T-helper 1 cell treated with Interleukin-12 subunit alpha and Interleukin-12 subunit beta and Interleukin-4 antibody, amounts not matched to agents 30 μg/mL and 1 μg/mL, for 36 hours (primary cell): Measurements from ENCODE around the gene S100PBP.
A peak's percentile ranks its signal among the peaks of the same experiment; 100 is the strongest.
"Not testable (repeated sequence)": the region's sequence is repeated elsewhere in the genome, so short reads cannot be mapped to it uniquely, and the experiment has no call there.

Experiments
- H3K27ac Mint-ChIP-seq: one replicate; pipeline ENCODE4 v1.8.0; 2021; ENCODE audit warnings: mild to moderate bottlenecking, mixed read lengths
- H3K27me3 Mint-ChIP-seq: one replicate; pipeline ENCODE4 v1.8.0; 2021; ENCODE audit warnings: low read depth, mixed read lengths
- H3K36me3 Mint-ChIP-seq: one replicate; pipeline ENCODE4 v1.8.0; 2021; ENCODE audit warnings: low read depth, mixed read lengths
- H3K4me1 Mint-ChIP-seq: one replicate; pipeline ENCODE4 v1.8.0; 2021; ENCODE audit warnings: low read depth, mixed read lengths
- H3K4me3 Mint-ChIP-seq: one replicate; pipeline ENCODE4 v1.8.0; 2021; ENCODE audit warnings: mild to moderate bottlenecking, moderate library complexity, mixed read lengths
- H3K9me3 Mint-ChIP-seq: one replicate; pipeline ENCODE4 v1.8.0; 2021; ENCODE audit warnings: mixed read lengths

The S100PBP gene

GRCh38 chr1:32775640-32776337, 41.7 kb upstream of the S100PBP start:
- Mint-ChIP-seq H3K27ac (no peak overlapping the region), H3K27me3 (no peaks in the 10 kb centered on the region), H3K4me1 (peaks cover 17% of the 10 kb centered on the region), H3K4me3 (no peak overlapping the region), H3K36me3 (peaks cover 51% of the 10 kb centered on the region), H3K9me3 (no peaks in the 10 kb centered on the region)

DNA sequence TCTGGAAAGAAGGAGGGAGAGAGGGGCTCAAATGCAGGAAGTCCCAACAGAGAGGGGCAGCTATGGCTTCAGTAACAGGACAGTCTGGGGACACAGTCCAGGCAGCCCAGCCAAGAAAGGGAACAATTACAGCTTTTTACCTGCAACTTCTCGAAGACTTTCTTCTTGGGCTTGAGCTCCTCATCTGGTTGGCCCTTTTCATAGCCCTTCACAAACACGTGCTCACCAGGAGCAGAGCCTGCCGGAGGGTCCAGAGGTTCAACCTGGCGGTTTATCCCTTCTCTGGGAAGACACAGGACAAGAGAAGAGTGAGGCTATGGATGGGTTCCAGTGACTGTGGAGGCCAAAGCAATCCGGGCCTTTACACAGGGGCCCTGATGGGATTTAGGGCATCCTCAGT, 38.2 kb upstream of the S100PBP start:
- Mint-ChIP-seq H3K4me3 (no peak overlapping the region), H3K27ac (no peak overlapping the region), H3K9me3 (no peaks in the 10 kb centered on the region), H3K27me3 (no peaks in the 10 kb centered on the region), H3K4me1 (peaks cover 10% of the 10 kb centered on the region), H3K36me3 (peaks cover 60% of the 10 kb centered on the region)

DNA sequence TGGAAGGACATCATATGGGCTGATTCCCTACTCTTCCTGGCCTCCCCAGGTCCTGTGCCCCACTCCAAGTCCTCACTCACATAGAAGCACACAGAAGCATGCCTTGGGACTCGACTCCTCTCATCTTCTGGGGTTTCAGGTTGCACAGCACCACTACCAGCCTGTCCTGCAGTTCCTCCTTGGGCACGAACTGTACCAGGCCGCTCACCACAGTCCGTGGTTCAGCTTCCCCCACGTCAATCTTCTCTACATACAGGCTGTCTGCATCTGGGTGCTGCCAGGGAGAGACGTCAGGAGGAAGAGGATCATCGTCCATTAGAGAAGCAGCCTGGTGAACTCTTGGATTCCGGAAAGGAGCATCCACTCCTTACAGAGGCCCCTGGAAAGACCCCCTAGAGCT, 37.4 kb upstream of the S100PBP start:
- H3K9me3 Mint-ChIP-seq: no peaks in the 10 kb centered on the region
- H3K36me3 Mint-ChIP-seq: peaks cover 59% of the 10 kb centered on the region
- no peak overlapping the region for H3K27ac Mint-ChIP-seq
- peaks cover 8% of the 10 kb centered on the region for H3K4me1 Mint-ChIP-seq
- H3K27me3 Mint-ChIP-seq: no peaks in the 10 kb centered on the region
- no peak overlapping the region for H3K4me3 Mint-ChIP-seq

DNA sequence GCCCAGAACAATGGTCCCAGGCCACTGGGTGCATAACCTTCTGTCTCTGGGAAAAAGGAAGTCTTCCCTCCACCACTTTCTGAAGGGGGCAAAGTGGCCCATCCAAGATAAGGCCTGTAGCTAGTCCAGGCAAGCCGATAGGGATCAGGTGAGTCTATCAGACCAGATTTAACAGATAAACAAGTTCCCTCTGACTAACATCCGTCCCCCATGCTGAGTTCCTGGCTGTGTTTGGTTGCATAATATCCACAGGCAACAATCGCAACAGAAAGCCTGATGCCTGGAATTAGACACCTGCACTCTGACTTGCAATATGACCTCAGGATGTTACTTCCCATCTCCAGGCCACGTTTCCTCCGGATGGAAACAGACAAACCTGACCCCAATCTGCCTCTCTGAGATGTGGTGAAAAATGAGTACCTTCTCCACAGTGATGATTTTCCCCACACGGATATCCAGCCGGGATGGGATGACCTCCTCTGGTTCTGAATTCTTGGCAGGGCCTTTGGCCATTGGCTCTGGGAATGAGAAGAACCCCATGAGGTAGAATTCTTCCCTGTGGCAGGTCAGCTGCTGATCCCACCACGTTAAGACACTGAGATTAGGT, 36.7 kb upstream of the S100PBP start:
- Mint-ChIP-seq H3K4me3 (no peak overlapping the region), H3K4me1 (peaks cover 7% of the 10 kb centered on the region), H3K9me3 (no peaks in the 10 kb centered on the region), H3K27me3 (no peaks in the 10 kb centered on the region), H3K27ac (no peak overlapping the region), H3K36me3 (peaks cover 57% of the 10 kb centered on the region)

DNA sequence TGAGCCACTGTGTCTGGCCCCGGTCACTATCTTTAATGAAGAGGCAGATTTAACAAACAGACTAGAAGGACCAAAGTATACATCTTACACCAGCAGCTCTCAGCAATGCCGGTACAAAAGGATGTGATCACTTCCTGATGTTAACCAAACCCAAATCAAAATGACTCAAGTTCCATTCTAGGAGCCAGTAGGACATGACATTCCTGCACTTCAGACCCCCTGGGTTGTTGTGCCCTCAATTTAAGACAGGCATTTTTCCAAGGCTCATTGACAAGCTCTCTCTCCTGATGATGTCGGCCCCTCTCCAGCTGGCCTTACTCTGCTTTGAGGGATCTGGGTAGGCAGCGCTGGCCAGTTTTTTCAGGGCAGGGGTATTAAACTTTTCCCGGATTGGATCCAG, 35.4 kb upstream of the S100PBP start:
- peaks cover 58% of the 10 kb centered on the region for H3K36me3 Mint-ChIP-seq
- H3K27ac Mint-ChIP-seq: no peak overlapping the region
- H3K4me3 Mint-ChIP-seq: no peak overlapping the region
- no peaks in the 10 kb centered on the region for H3K9me3 Mint-ChIP-seq
- H3K4me1 Mint-ChIP-seq: peaks cover 7% of the 10 kb centered on the region
- no peaks in the 10 kb centered on the region for H3K27me3 Mint-ChIP-seq

- Mint-ChIP-seq H3K9me3 (no peaks in the 10 kb centered on the region), H3K4me3 (no peak overlapping the region), H3K27ac (no peak overlapping the region)
Measured at GRCh38 chr1:32783851-32784250, 33.6 kb upstream of the S100PBP start.

GRCh38 chr1:32784817-32785216, 32.6 kb upstream of the S100PBP start:
- H3K27me3 Mint-ChIP-seq: no peaks in the 10 kb centered on the region

More at GRCh38 chr1:32783851-32784250, 33.6 kb upstream of the S100PBP start:
- Mint-ChIP-seq H3K27me3 (no peaks in the 10 kb centered on the region), H3K36me3 (peaks cover 54% of the 10 kb centered on the region), H3K4me1 (peaks cover 7% of the 10 kb centered on the region)

DNA sequence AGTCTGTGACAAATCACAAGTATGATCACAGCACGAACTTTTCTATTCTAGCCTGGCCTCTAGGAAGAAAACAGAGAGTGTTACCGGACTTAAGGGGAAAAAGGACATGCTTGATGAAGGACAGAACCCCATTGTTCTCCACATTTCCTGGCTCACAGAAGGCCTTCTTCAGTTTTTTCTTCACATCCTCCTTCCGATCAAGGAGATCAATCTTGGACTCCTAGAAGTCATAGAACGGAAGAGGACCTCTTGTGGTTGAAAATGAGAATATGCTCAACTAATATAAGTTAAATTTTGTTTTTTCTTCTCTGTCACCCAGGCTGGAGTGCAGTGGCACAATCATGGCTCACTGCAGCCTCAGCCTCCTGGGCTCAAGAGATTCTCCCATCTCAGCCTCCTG, 30.6 kb upstream of the S100PBP start:
- H3K27me3 Mint-ChIP-seq: no peaks in the 10 kb centered on the region
- peaks cover 41% of the 10 kb centered on the region for H3K36me3 Mint-ChIP-seq
- no peaks in the 10 kb centered on the region for H3K9me3 Mint-ChIP-seq
- H3K4me3 Mint-ChIP-seq: no peak overlapping the region
- peaks cover 8% of the 10 kb centered on the region for H3K4me1 Mint-ChIP-seq
- peak overlapping the region; percentile 26 for H3K27ac Mint-ChIP-seq

More at GRCh38 chr1:32784817-32785216, 32.6 kb upstream of the S100PBP start:
- H3K4me3 Mint-ChIP-seq: no peak overlapping the region
- peaks cover 48% of the 10 kb centered on the region for H3K36me3 Mint-ChIP-seq
- H3K4me1 Mint-ChIP-seq: peaks cover 7% of the 10 kb centered on the region
- H3K9me3 Mint-ChIP-seq: no peaks in the 10 kb centered on the region
- H3K27ac Mint-ChIP-seq: no peak overlapping the region

DNA sequence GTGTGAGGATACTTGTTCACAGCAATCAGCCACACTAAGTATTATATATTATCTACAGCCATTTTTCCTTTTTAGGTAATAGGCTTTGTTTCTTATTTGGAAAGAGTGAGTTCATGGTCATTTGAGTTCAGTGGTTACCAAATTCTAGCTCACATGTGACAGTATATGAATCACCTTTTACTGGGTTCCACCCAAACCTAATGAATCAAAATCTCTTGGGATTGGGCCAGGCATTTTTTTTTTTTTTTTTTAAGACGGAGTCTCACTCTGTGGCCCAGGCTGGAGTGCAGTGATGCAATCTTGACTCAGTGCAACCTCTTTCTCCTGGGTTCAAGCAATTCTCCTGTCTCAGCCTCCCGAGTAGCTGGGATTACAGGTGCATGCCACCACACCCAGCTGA, 28.1 kb upstream of the S100PBP start:
- not testable (repeated sequence) for H3K4me3 Mint-ChIP-seq

DNA sequence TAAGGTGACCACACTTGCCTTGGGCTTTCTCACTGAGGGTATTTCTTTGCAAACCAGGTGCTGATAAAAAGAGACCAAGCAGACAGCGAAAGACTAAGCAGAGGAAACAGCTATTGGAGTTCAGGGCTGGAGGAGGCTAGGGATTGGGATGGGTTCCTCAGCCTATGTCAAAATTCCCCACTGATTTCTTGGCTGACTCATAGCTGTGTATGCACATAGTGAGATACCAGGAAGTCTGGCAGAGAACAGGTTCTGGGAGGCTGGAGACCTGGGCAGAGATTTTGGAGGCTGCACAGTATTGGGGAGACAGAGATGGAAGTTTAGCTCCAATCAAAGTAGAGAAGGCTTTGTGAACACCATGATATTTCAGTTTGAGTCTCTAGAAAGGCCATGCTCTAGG, 25.6 kb upstream of the S100PBP start:
- Mint-ChIP-seq H3K27ac (peak overlapping the region; percentile 16), H3K27me3 (no peaks in the 10 kb centered on the region), H3K36me3 (peaks cover 30% of the 10 kb centered on the region), H3K4me1 (peaks cover 14% of the 10 kb centered on the region), H3K4me3 (no peak overlapping the region), H3K9me3 (no peaks in the 10 kb centered on the region)

More for the DNA sequence above, 28.1 kb upstream of the S100PBP start:
- not testable (repeated sequence) for H3K27me3 Mint-ChIP-seq, H3K9me3 Mint-ChIP-seq, H3K27ac Mint-ChIP-seq
- H3K4me1 Mint-ChIP-seq: peaks cover 14% of the 10 kb centered on the region
- peaks cover 39% of the 10 kb centered on the region for H3K36me3 Mint-ChIP-seq

- H3K9me3 Mint-ChIP-seq, H3K4me3 Mint-ChIP-seq, H3K27me3 Mint-ChIP-seq, H3K27ac Mint-ChIP-seq: not testable (repeated sequence)
- peaks cover 49% of the 10 kb centered on the region for H3K36me3 Mint-ChIP-seq
- peaks cover 36% of the 10 kb centered on the region for H3K4me1 Mint-ChIP-seq
Measured at GRCh38 chr1:32795763-32796162, 21.7 kb upstream of the S100PBP start.

DNA sequence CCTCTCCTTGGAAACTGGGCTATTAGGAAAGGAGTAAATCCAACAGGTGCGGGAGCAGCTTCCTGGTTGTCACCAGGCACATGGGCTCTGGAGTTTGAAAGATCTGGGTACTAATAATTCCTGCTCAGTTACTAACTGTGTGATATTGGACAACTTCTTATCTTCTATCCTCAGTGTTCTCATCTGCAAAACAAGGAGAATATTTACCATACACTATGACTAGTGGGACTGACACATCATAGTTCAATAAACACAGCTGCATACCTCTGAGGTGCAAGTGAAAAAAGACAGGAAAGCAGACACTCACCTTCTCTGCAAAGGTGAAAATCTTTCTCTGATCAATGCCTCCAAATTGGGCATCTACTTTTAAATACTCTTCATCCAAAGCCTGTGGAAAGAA, 20.0 kb upstream of the S100PBP start:
- H3K36me3 Mint-ChIP-seq: peaks cover 49% of the 10 kb centered on the region
- H3K9me3 Mint-ChIP-seq: no peaks in the 10 kb centered on the region
- H3K27me3 Mint-ChIP-seq: no peaks in the 10 kb centered on the region
- H3K27ac Mint-ChIP-seq: peak overlapping the region; percentile 61
- peak overlapping the region; percentile 8 for H3K4me3 Mint-ChIP-seq
- peaks cover 44% of the 10 kb centered on the region for H3K4me1 Mint-ChIP-seq

DNA sequence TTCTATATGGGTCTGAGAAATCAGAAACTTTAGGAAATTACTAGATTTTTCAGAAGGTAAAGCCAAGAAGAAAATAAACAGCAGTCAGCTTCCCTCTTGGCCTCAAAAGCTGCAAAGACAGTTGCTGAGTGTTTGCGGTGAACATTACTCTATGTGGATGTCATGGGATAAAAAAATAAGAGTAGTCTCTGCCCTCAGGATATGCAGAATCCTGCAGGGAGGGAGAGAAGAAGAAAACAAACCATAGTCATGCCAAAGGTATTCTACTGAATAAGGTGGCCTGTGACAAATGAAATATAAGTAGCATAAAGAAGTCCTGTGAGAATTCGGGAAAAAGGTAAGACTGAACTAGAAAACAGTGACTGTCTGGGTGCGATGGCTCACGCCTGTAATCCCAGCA, 19.3 kb upstream of the S100PBP start:
- Mint-ChIP-seq H3K27me3 (no peaks in the 10 kb centered on the region), H3K36me3 (peaks cover 49% of the 10 kb centered on the region), H3K4me1 (peaks cover 43% of the 10 kb centered on the region), H3K9me3 (no peaks in the 10 kb centered on the region), H3K27ac (peak overlapping the region; percentile 84), H3K4me3 (peak overlapping the region; percentile 49)

DNA sequence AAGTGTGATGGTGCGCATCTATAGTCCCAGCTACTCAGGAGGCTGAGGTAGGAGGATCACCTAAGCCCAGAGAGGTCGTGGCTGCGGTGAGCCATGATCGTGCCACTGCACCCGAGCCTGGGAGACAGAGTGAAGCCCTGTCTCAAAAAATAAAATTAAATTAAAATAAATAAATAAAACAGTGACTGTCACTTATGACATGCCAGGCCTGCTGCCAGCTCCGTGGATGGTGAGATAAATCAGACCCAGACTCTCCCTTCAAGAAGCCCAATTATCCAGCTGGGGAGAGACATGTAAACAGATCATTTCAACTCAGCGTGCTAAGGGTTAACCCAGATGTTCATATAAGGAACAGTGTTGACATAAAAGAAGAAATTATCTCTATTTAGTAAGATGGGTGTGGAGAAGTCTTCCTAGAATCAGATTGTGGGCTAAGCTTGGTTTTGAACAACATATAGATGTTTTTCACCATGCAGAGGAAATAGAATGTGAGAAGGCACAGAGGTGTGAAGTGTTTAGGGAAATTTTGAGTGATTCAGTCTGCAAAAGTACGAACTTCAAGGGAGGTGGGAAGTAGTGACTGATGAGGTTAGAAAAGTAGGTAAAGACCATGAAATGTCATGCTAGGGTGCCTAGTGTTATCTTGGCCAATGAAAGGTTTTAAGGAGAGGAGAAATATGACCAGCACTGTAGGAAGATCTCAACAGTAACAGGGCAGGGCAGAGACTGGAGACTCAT, 18.6 kb upstream of the S100PBP start:
- Mint-ChIP-seq H3K9me3 (no peaks in the 10 kb centered on the region), H3K27me3 (no peaks in the 10 kb centered on the region), H3K36me3 (peaks cover 47% of the 10 kb centered on the region), H3K4me1 (peaks cover 38% of the 10 kb centered on the region), H3K27ac (peak overlapping the region; percentile 90), H3K4me3 (peak overlapping the region; percentile 70)
